PC-9 (cell line): ENCODE measurements around the gene ISCA1. TPM values are rescaled to one million over a fixed set of nuclear protein-coding genes. Genes with fewer than 3 reads are reported as not detected.

Experiments used
- Bru-seq: library from RNA; stranded (reverse); fragments of 400-500 nt; gene quantifications from one replicate; lab custom pipeline; 2021; lab: Mats Ljungman, UMichigan
- BruChase-seq, 2 experiments: library from RNA; stranded (reverse); fragments of 400-500 nt; gene quantifications; one replicate each; lab custom pipeline; 2021; lab: Mats Ljungman, UMichigan
- BruUV-seq: library from RNA; stranded (reverse); fragments of 400-500 nt; replicated peaks from 2 replicates; lab custom pipeline; 2021; lab: Mats Ljungman, UMichigan
- CTCF ChIA-PET: fragments of 300-600 bp; sonication (Branson Sonifier 250); formaldehyde crosslinking; loops from one replicate; lab custom pipeline; 2022; ENCODE audit warnings: antibody characterized with exemption; lab: Charles Lee
- POLR2A ChIA-PET: fragments of 300-600 bp; sonication (Branson Sonifier 250); formaldehyde crosslinking; loops from one replicate; lab custom pipeline; 2022; ENCODE audit warnings: antibody characterized with exemption; ENCODE audit not compliant: unreplicated experiment; lab: Charles Lee
- DNase-seq, 2 experiments: peaks; one replicate each; pipeline versions ENCODE4 v3.0.0 to v3.0.0-alpha.2; 2015 to 2022; ENCODE audit warnings: mixed read lengths in 1 of 2
- H2AFZ ChIP-seq: fragments of 200-600 bp; sonication (generic); 2 replicates; pipeline ENCODE4 v1.8.1; 2017; ENCODE audit warnings: antibody characterized with exemption
- H3F3A ChIP-seq: fragments of 200-600 bp; sonication (generic); 2 replicates; pipeline ENCODE4 v1.8.1; 2017; ENCODE audit warnings: antibody characterized with exemption, mild to moderate bottlenecking, low read depth; ENCODE audit not compliant: insufficient read depth
- H3K27ac ChIP-seq: fragments of 200-600 bp; sonication (generic); 2 replicates; pipeline ENCODE4 v1.6.1; 2016; ENCODE audit warnings: mixed run types
- H3K27me3 ChIP-seq: fragments of 200-600 bp; sonication (generic); 2 replicates; pipeline ENCODE4 v1.6.1; 2016; ENCODE audit warnings: low read depth, mixed run types; ENCODE audit not compliant: insufficient read depth
- H3K36me3 ChIP-seq: fragments of 200-600 bp; sonication (generic); 2 replicates; pipeline ENCODE4 v1.6.1; 2016; ENCODE audit warnings: low read depth, mixed run types
- H3K4me1 ChIP-seq: fragments of 200-600 bp; sonication (generic); replicated peaks from 2 replicates; pipeline ENCODE4 v1.6.1; 2016; ENCODE audit warnings: mixed run types; ENCODE audit not compliant: insufficient read depth
- H3K4me2 ChIP-seq: fragments of 200-600 bp; sonication (generic); 2 replicates; pipeline ENCODE4 v1.6.1; 2017; ENCODE audit warnings: mixed run types
- H3K4me3 ChIP-seq: fragments of 200-600 bp; sonication (generic); 2 replicates; pipeline ENCODE4 v1.6.1; 2016; ENCODE audit warnings: mixed run types
- H3K79me2 ChIP-seq: fragments of 200-600 bp; sonication (generic); 2 replicates; pipeline ENCODE4 v1.6.1; 2017; ENCODE audit warnings: low read depth, mixed run types
- H3K9me2 ChIP-seq: fragments of 200-600 bp; sonication (generic); 2 replicates; pipeline ENCODE4 v1.8.1; 2017; ENCODE audit warnings: mild to moderate bottlenecking; ENCODE audit not compliant: insufficient read depth
- H3K9me3 ChIP-seq: fragments of 200-600 bp; sonication (generic); 2 replicates; pipeline ENCODE4 v1.8.1; 2016; ENCODE audit warnings: low read depth; ENCODE audit not compliant: insufficient read depth
- H4K20me1 ChIP-seq: fragments of 200-600 bp; sonication (generic); 2 replicates; pipeline ENCODE4 v1.8.1; 2017; ENCODE audit not compliant: insufficient read depth
- CTCF ChIP-seq: fragments of 200-600 bp; sonication (generic); conservative IDR thresholded peaks from 2 replicates; pipeline ENCODE4 v1.6.1; 2017; ENCODE audit warnings: mixed run types, antibody characterized with exemption, mild to moderate bottlenecking, moderate library complexity
- EZH2 ChIP-seq: fragments of 200-600 bp; sonication (generic); IDR thresholded peaks from 2 replicates; pipeline ENCODE4 v1.8.0; 2017; ENCODE audit warnings: antibody characterized with exemption, low read depth
- intact Hi-C: fragments of 100-400 bp; cut with micrococcal nuclease; formaldehyde crosslinking; loops from one replicate; pipeline ENCODE4 v1.10.0; 2022; ENCODE audit not compliant: unreplicated experiment
- long read RNA-seq: library from polyadenylated mRNA; stranded (forward); transcript quantifications from one replicate; pipeline ENCODE4 v2.0.0, GENCODE V29; 2022
- total RNA-seq: library from RNA; stranded (reverse); gene quantifications from 2 replicates; pipeline ENCODE4 v1.2.3, GENCODE V29; 2021

The ISCA1 gene
- total RNA-seq (21.5 and 29.6 TPM in 2 replicates), Bru-seq, nascent RNA (percentile 89 among the genes with signal in this experiment), BruChase-seq, experiment 1, labeled RNA remaining after a 2-hour chase (percentile 88 among the genes with signal in this experiment), BruChase-seq, experiment 2, labeled RNA remaining after a 6-hour chase (percentile 91 among the genes with signal in this experiment)
- long read RNA-seq, transcript ISCA1-203 (4 exons, 1,958 nt): major isoform, 60 of 72 reads
- long read RNA-seq, partial matches to known transcripts: 2 of 72 reads
- long read RNA-seq, other reads (novel, unspliced or antisense): 8 of 72 reads

GRCh38 chr9:86282077-86282978 is at the start of gene ISCA1:
TSS of gene ISCA1 (minus strand) at chr9:86282538. CDS start at chr9:86282458, 80 bp downstream.
- TF ChIP-seq EZH2: no peak
- no peak for TF ChIP-seq CTCF
- ChIA-PET CTCF (interaction anchor here (0.6 kb wide), 2 partner anchors 48 to 206 kb away, joined by 3 to 14 read pairs; no protein-coding TSS in a partner anchor), POLR2A (interaction anchor here (0.5 to 1.3 kb wide), 8 partner anchors 15 to 1399 kb away, joined by 3 to 11 read pairs (median 5); no protein-coding TSS in a partner anchor)
- Histone ChIP-seq H3F3A (peaks cover 25% of the 10 kb centered on the region), H3K27ac (peak within 1 kb of the TSS; percentile 85), H3K79me2 (peaks cover 44% of the 10 kb centered on the region), H2AFZ (peak within 1 kb of the TSS; percentile 87), H3K27me3 (no peaks in the 10 kb centered on the region), H3K4me2 (peak within 1 kb of the TSS; percentile 96), H4K20me1 (peaks cover 19% of the 10 kb centered on the region), H3K4me1 (peaks cover 18% of the 10 kb centered on the region), H3K36me3 (peaks cover 5% of the 10 kb centered on the region; the same call in 1 of the 2 replicates), H3K4me3 (peak within 1 kb of the TSS; percentile 98), H3K9me2 (no peaks in the 10 kb centered on the region), H3K9me3 (no peaks in the 10 kb centered on the region)
- peak; percentile 78 to 95 for DNase-seq
- BruUV-seq: no TSS peak
- intact Hi-C loops: loop anchor here (1.0 to 2.0 kb wide), 2 partner anchors 72 to 342 kb away; partner anchors contain the start of genes NAA35 and TUT7

GRCh38 chr9:86330186-86330585 is 47.8 kb upstream of the ISCA1 start:
- Histone ChIP-seq H3K36me3 (peaks cover 30% of the 10 kb centered on the region), H3K4me1 (no peaks in the 10 kb centered on the region), H3K27me3 (no peaks in the 10 kb centered on the region), H3K4me2 (no peak overlapping the region), H3F3A (no peaks in the 10 kb centered on the region), H4K20me1 (no peaks in the 10 kb centered on the region), H3K4me3 (no peak overlapping the region), H3K9me2 (no peaks in the 10 kb centered on the region), H3K9me3 (no peaks in the 10 kb centered on the region), H3K27ac (no peak overlapping the region), H2AFZ (no peak overlapping the region), H3K79me2 (no peaks in the 10 kb centered on the region)
- ChIA-PET CTCF (no interaction called here), POLR2A (interaction anchor here (0.7 kb wide), 1 partner anchor 203 kb away, joined by 4 read pairs; no protein-coding TSS in a partner anchor)
- intact Hi-C loops: no loop called here
- no TSS peak for BruUV-seq
- no peak for TF ChIP-seq EZH2
- TF ChIP-seq CTCF: no peak
- no peak for DNase-seq

GRCh38 chr9:86329649-86330048 is 47.3 kb upstream of the ISCA1 start:
- Histone ChIP-seq H3K27ac (no peak overlapping the region), H3K4me3 (no peak overlapping the region), H3K27me3 (no peaks in the 10 kb centered on the region), H3K9me3 (no peaks in the 10 kb centered on the region), H3K4me1 (no peaks in the 10 kb centered on the region), H3K79me2 (no peaks in the 10 kb centered on the region), H4K20me1 (no peaks in the 10 kb centered on the region), H3K36me3 (peaks cover 30% of the 10 kb centered on the region), H3K4me2 (no peak overlapping the region), H3K9me2 (no peaks in the 10 kb centered on the region), H3F3A (no peaks in the 10 kb centered on the region), H2AFZ (no peak overlapping the region)
- CTCF ChIA-PET: no interaction called here
- POLR2A ChIA-PET: no interaction called here
- no peak for DNase-seq
- BruUV-seq: no TSS peak
- TF ChIP-seq EZH2 (no peak), CTCF (no peak)
- intact Hi-C loops: no loop called here
